ENCODE measurements around the gene RALGPS1. TPM values are rescaled to one million over a fixed set of nuclear protein-coding genes. Genes with fewer than 3 reads are reported as not detected.

Gene RALGPS1
- total and polyA plus RNA-seq, 2 of the 8 experiments (the other 6 are each of a cell fraction or from before 2014, with no cell fraction given) = 20.0 to 23.5 TPM

DNA sequence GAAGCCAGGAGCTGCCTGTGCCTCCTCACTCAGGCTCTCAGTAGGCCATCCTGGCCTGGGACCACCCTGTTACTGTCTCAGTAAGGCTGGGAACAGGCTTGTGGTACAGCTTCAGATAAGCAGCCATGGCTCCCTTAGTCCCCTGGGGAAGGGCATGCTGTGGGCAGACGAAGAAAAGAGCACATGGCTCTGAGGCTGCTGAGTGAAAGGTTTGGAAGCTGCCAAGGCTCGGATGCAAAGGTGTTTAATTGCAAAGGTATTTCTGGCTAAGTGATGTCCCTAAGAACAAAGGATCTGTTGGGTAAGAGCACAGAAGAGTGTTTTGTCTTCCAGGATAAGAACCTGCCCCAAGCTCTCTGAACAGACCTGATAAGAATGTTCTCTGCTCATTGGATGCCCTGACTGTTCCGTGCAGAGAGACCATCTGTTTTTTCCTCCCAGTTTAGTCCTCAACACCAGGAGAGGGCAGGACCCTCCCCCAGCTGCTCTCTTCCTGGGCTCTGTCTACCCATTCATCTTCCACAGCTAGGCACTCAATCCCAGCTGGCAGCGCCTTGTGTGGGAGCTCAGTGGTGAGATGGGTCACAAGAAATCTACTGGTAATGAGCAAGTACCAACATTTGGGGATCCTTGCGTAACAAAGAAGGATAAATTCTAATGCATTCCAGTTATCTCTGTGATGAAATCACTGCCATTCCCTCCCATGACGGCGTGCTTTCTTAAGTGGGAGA is 190.2 kb downstream of the RALGPS1 start:
- Histone ChIP-seq H3K23me2 (ENCODE audit: low read depth, low read length) (no peaks in the 10 kb centered on the region), H3K14ac (ENCODE audit: insufficient read length) (no peak overlapping the region), H3K27ac (ENCODE audit: low read depth, low read length) (no peak overlapping the region), H2AK5ac (ENCODE audit: low read depth, low read length) (no peak overlapping the region; the same call in 1 of the 2 replicates), H3K4me2 (ENCODE audit: insufficient read depth in 1 of 2, low read depth in 2 of 2, low read length in 2 of 2) (no peak overlapping the region), H3K9me3 (ENCODE audit: insufficient read depth in 2 of 2, low read depth in 1 of 2, low read length in 1 of 2) (no peaks in the 10 kb centered on the region), H3K9ac (replicated peaks in 1 of 4; ENCODE audit: extremely low read depth in 1 of 4, low read depth in 3 of 4, low read length in 3 of 4) (no peak overlapping the region), H3K23ac (ENCODE audit: insufficient read length) (no peak overlapping the region), H4K5ac (ENCODE audit: insufficient read length, low read depth, low read length) (no peak overlapping the region), H4K20me1 (replicated peaks in 1 of 2; ENCODE audit: control insufficient read depth in 1 of 2, insufficient read depth in 2 of 2, low read length in 2 of 2) (peaks cover 0 to 7% of the 10 kb centered on the region in 2 experiments), H2BK120ac (replicated peaks; ENCODE audit: low read depth, low read length) (no peak overlapping the region), H3K79me1 (ENCODE audit: low read depth, low read length) (no peaks in the 10 kb centered on the region), H2AFZ (ENCODE audit: low read length) (no peak overlapping the region), H3K27me3 (replicated peaks in 1 of 4; ENCODE audit: control insufficient read depth in 3 of 4, extremely low read depth in 1 of 4, insufficient read depth in 3 of 4, low read length in 3 of 4) (no peaks in the 10 kb centered on the region), H2BK15ac (ENCODE audit: low read length) (no peak overlapping the region), H4K8ac (ENCODE audit: extremely low read depth, insufficient read depth, low read length) (no peak overlapping the region), H4K91ac (replicated peaks; ENCODE audit: insufficient read length, low read length) (no peak overlapping the region), H3K4me3 (ENCODE audit: extremely low read depth in 1 of 4, insufficient read depth in 2 of 4, low read depth in 3 of 4, low read length in 4 of 4) (no peak overlapping the region), H2BK12ac (ENCODE audit: low read depth, low read length) (no peak overlapping the region), H3K4ac (replicated peaks; ENCODE audit: insufficient read length, low read depth, low read length) (no peak overlapping the region), H3K79me2 (ENCODE audit: control insufficient read depth in 1 of 2, insufficient read depth in 2 of 2, low read length in 2 of 2) (no peaks in the 10 kb centered on the region), H3K18ac (ENCODE audit: extremely low read depth, low read length) (no peak overlapping the region), H3K56ac (replicated peaks; ENCODE audit: insufficient read length, low read depth, low read length) (no peak overlapping the region), H3K4me1 (replicated peaks in 1 of 4; ENCODE audit: control insufficient read depth in 3 of 4, insufficient read depth in 4 of 4, low read length in 3 of 4) (no peaks in the 10 kb centered on the region; a peak in 1 of 7 replicates), H2BK5ac (ENCODE audit: low read depth, low read length) (no peak overlapping the region), H2BK20ac (ENCODE audit: low read length) (no peak overlapping the region), H3K36me3 (ENCODE audit: control insufficient read depth in 2 of 4, insufficient read depth in 4 of 4, low read length in 3 of 4) (no peaks in the 10 kb centered on the region)
- TF ChIP-seq SUZ12 (IDR thresholded peaks at IDR 0.05; ENCODE audit: low read length) = no peak
- TF ChIP-seq SP1 (IDR thresholded peaks at IDR 0.05; ENCODE audit: low read depth, low read length) = no peak
- CTCF ChIA-PET (ENCODE audit: partially characterized antibody) = interaction anchor here (0.9 to 2.2 kb wide), 7 partner anchors 10 to 157 kb away, joined by 3 to 5 read pairs (median 3); no protein-coding TSS in a partner anchor
- DNase-seq (ENCODE audit: low read depth in 1 of 2, low spot score in 2 of 2) (no peak), FAIRE-seq (no peak)
- WGBS, 2 experiments (ENCODE audit: extremely low coverage in 1 of 2, insufficient coverage in 1 of 2, insufficient read length in 1 of 2, insufficient replicate concordance in 2 of 2, low coverage in 1 of 2, low lambda C conversion rate in 2 of 2, missing lambda C conversion rate in 1 of 2) = 92% methylated on average over 7 of the region's 7 CpGs; no CpG with 5 or more reads in 1 of the 2 experiments
- POLR2A ChIA-PET (ENCODE audit: partially characterized antibody) = interaction anchor here (1.2 to 2.0 kb wide), 2 partner anchors 11 to 17 kb away, joined by 3 to 9 read pairs; partner anchors contain the start of gene ANGPTL2

Measured in H1 (cell line).